Activated CD8-positive, alpha-beta memory T cell treated with anti-CD3 and anti-CD28 coated beads, Interleukin-2, amount 50 U/mL, for 4 hours (primary cell): ENCODE data around the gene MYEOV.

ENCODE experiments used
- DNase-seq: peaks from one replicate; pipeline ENCODE4 v3.0.0-alpha.2; 2020

The MYEOV gene

GRCh38 chr11:69304258-69304657 is 10.3 kb downstream of the MYEOV start:
- DNase-seq: no peak

DNA sequence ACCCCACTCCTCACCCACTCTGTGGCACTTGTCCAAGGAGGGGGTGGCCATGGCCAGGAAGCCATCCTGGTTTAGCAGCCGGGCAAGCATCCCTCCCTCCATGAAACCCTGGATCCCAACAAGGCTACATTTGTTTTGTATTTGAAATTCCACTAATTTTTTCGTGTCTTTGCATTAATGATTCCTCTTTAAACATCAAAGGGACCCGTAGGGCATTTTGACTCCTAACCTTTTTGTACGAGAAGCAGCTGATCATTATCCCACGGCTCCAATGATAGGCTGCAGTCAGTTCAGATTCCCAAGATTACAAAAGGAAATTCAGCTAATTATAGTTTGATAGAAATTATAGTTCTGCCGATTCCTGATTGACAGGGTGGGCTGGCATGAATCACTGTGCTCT is 10.7 kb downstream of the MYEOV start:
- DNase-seq: no peak

DNA sequence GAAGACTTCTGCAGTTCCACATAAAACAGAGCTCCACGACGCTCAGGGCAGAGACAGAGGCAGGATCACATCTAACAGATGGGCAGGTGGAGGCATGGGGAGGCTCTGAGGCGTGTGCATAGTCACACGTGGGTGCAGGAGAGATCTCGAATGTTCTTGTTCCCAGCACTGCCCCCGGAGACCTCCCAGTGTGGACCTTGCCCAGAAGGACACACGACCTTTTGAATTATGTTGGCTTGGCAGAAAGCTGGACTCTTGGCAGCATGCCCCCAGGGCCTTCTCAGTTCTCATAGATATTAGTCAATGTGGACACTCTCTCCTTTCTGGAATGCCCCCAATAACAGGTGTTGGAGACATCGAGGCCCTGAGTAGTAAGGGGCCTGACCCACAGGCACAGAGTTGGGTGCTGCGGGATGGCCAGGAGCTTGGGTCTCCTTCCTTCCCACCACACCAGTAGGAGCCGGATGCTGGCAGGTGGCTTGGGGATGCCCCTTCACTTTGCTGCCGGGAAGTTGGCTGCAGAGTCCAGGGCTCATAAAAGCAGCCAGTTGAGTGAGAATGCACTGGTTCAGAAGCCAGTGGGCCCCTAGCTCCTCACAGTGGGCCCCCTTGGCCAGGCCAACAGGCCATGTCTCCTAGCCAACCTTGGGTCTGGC is 12.1 kb downstream of the MYEOV start:
- no peak for DNase-seq

- DNase-seq: no peak
Observed at GRCh38 chr11:69306821-69307220, 12.9 kb downstream of the MYEOV start.

GRCh38 chr11:69307421-69307820 is 13.5 kb downstream of the MYEOV start:
- no peak for DNase-seq

DNA sequence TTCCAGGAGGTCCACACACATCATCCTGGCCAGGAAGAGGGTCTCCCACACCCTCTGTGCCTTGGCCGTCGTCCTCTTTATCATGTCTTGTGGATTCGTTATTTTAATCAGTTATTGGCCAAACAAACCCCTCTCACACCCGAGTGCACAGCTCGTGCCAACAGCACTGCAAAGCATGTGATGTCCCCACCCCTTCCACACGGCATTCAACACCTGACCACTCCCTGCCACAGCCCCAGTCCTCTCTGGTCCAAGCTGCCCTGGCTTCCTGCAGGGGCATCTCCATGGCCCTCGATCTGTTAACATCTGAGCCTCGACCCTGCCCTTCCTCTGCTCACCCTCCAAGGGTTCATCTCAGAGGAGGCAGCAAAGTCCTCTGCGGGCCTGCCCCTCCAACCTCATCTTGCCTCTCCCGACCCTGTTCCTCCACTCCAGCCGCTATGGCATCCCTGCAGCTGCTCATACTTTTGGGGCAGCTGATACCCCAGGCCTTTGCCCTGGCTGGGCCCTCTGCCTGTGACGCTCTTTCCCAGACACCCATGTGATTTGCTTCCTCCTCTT is 14.0 kb downstream of the MYEOV start:
- DNase-seq: no peak

DNA sequence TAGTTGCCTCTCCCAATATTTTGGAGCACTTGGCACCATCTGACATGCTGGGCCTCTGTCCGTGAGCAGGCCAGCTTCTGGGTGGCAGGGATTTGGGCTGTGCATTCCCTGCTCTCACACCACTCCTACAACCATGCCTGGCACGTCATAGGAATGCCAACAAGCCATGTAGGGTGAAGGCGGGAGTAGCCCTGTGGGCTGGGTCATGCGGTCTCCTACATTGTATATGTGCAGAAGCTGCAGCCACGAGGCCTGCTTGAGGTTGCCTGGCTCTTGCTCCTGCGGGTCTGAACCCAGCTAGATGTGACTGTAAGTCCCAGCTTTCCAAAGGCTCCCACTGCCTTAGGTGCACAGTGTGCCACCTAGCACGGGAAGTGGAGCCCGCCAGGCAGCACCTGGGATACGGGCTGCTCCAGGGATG is 14.5 kb downstream of the MYEOV start:
- DNase-seq: no peak

DNA sequence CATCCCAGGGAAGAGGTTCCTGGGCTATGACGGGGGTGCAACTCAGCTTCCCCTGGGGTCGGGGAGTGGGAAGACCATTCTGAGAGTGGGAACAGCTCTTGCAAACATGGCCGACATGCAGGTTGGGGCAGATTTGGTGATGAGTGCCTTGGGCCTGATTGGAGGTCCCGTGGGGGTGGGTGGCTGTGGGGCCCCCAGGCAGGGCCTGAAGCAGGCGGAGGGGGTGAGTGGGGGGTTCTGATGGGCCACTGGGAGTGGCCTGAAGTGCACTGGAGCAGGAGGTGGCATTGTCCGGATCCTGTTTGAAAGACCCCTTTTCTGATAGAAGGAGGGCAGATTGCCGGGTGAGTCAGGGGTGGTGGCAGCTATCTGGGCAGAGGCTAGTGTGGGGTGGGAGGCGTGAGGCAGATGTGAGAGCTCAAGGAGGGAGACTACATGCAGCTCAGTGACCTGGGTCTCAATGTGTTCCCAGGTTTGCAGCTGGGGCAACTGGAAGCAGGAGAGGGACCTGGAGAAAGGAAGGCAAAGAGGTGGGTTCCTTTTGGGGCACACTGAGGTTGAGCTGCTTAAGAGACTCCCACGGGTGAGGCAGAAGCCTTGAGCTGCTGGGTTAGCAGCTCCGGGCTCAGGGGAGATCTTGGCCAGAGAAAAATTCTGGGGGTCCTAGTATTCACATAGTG is 15.1 kb downstream of the MYEOV start:
- DNase-seq: no peak

DNA sequence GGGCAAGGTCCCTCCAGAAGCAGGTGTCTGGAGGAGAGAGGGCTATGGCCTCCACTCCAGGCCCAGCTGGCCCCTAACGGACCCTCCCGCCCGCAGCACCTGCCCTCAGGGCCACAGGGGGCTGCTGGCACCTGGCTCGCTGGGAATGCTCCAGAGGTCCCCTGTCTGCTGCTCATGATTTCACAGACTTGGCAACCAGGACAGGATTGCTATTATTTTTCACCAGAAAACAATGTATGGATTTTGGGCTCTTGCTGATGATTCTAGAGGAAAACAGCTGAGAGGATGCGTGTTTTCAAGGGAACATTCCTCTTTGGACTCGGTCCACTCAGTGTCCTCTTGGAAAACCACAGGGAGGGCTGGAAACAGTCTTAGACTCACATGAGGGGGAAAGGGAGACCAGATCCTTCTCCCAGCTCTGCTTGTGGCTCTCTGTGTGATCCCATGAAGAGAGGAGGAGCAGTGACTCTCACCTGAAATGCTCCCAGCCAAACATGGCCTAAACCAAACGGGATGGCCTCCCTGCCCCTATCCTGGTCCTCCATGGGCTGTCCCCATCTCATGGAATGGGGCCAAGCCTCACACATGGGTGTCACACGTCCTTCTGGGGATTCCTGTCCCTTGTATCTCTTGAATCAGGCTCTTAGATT is 15.8 kb downstream of the MYEOV start:
- no peak for DNase-seq

- DNase-seq: no peak
Observed at GRCh38 chr11:69310351-69310750, 16.4 kb downstream of the MYEOV start.

DNA sequence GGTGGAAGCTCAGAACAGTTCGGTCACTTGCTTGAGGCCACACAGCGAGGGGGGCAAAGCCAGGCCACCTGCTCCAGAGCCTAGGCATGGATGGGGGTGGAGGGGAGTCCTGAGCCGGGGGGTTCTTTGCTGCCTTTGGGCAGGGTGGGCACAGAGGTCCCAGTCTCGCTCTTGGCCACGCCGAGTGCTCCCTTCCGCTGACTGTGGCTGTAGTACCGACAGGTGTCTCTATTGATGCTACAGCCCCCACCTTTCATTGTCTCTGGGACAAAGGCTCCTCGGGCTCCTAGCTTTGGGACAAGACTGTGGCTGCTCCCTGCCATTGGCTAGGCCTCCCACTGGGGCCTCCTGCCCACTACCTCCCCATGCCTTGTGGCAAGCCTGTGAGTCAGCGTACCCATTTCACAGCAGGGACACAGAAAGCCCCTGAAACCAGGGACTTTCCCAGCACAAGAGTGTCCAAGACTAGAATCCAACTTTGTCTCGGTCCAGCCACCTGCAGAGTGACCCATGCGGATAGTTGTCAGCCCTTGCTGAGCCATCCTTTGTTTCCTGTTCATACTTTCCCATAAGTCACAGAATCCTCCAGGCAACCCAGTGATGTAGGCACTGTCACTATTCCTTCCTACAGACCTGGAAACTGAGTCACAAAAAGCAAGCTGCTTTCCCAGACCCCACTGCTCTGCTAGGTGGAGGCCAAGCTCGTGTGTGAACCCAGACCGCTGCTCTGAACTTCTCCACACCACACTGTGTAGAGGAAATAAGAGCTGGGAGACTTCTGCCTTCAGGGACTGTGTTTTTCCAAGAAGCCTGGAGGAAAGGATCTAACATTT is 17.2 kb downstream of the MYEOV start:
- DNase-seq: no peak

- DNase-seq: no peak
Observed at GRCh38 chr11:69311767-69312385, 17.9 kb downstream of the MYEOV start.

DNA sequence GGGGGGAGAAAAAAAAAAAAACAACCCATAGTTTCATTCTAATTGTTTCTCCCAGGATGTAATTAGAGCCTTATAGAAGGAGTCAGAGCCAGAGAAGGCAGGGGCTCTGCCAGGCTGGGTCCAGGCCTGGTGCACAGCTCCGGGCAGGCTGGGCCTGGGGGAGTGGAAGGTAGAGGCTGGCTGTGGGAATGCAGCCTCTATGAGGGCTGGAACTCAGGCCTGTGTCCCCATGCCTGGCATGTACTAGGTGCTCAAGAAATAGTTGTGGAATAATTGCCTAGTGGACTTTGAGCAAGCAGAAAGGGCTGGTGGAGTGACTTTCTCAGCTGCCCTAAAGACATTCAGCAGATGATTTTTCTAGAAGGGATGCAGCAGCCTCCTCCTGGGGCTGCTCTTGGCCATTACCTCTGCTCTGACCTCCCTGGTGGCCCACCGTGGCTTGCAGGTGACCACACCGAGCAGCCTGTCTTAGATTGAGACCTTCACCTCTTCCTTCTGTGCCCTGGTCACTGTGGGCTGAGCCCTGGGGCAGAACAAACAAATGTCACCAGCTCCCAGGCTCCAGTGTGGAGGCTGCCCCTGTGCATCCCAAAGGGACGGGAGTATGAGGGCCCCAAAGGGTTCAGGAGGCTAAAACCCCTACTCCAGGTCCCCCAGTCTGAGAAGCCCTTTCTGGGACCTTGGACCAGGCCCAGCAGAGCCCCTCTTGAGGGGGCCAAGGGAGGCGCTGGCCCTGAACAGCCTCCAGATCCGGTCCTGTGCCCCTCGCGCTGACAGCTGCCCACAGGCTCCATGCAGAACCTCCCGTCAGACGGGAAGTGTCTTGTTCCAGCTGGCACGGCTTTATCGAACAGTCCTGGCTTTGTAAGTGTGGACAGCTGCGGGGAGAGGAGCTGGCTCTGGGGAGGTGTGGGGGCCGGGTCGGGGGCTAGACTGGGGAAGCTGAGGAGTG is 18.8 kb downstream of the MYEOV start:
- DNase-seq: no peak

DNA sequence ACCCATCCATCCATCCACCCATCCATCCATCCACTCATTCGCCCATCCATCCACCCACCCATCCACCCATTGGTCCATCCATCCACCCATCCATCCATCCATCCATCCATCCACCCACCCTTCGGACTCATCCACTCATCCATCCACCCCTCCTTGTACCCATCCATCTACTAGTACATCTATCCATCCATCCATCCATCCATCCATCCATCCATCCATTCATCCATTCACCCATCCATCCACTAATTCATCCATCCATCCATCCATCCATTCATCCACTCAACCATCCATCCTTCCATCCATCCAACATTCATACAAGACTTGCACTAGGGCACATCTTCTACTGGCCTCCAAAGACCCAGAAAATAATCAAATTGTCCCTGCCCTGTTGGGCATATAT is 20.0 kb downstream of the MYEOV start:
- DNase-seq: no peak

GRCh38 chr11:69314555-69314954 is 20.6 kb downstream of the MYEOV start:
- DNase-seq: no peak

DNA sequence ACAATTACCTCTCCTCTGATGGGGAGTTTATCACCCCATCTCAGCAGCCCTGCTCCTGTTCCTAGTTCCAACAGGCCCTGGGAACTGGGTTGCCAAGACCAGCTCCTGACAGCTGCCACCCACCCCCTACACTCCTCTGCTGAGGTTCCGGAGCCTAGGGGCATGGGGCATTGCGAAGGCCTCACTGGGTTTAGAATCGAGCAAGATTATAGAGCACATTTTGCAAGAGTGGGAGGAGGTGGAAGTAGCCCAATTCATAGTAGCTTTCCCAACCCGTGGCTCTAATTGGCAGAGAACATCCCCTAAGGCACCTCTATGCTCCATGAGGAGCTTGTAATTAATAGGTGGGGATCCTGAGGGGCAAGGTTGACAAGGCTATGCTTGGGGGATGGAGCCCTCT is 23.0 kb downstream of the MYEOV start:
- DNase-seq: no peak

GRCh38 chr11:69317401-69318092 is 23.6 kb downstream of the MYEOV start:
- DNase-seq: no peak

DNA sequence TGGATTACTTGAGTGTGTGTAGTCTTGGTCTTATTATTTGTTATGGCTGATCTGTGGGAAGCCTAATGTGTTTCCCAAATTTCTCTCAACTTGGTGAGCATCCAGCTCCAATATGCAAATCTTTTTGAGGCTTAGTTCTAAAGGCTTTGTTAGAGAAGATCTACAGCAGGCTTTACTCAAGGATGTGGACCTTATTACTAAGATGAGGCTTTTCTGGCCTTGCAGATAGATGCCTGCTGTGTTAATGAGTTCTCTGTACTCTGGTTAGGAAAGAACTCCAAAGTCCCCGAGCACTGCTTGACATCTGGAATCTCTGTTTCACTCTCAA is 24.1 kb downstream of the MYEOV start:
- no peak for DNase-seq

DNA sequence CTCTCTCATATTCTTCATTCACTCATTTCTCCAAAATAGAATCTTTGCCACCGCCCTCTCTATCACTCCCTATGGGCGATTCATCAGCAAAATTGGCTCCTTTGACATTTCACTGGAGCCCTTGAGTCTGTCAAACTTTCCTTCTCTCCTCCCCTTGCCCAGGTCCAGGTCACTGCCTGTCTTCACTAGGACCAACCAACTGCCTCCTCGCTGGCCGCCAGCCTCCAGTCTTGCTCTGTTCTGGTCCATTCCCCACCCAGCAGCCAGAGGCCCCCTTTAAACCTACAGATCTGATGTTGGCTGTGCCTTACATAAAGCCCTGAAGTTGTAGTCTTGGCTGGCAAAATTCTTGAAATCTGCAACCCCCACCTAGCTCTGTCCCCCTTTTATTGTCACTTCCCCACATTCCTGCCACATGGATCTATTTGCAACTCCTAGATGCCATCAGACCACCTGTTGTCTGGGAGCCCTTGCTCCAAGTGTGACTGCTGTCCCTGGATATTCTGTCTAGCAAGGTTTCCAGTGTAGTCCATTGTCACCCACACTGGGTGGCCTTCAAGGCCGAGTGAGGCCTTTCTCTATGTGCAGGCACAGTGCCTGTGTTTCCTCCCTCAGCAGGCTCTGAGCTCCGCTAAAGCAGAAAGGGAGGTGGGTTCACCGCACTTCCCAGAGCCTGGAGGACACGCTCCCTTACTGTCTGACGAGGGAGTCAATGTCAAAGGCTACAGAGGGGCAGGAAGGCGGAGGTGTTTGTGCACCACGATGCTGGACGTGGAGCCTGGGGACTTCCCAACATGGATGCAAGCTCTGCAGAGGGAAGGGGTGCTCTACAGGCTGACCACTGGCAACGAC is 25.5 kb downstream of the MYEOV start:
- no peak for DNase-seq

DNA sequence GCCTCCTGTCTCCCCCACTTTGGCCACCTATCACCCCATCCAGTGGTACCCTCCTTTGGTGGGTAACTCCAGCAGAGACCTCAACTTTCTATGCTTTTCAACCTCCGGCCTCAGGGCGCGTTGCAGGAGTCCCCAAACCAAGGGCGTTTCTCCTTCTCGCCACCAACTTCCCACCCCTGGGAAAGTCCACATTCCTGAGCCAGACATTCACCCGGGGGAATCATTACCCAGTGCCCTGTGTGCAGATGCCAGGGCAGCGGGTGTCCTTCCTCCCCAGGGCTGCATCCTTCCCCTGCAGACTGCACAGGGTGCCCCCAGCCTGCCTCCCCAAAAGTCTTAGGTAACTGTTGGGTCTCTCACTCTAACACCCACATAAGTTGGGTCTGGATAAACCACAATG is 26.4 kb downstream of the MYEOV start:
- no peak for DNase-seq
